MG63 (cell line): ENCODE results near the gene SSTR1. TPM values are rescaled to one million over a fixed set of nuclear protein-coding genes. Genes with fewer than 3 reads are reported as not detected.
A peak's percentile ranks its signal among the peaks of the same experiment; 100 is the strongest.

ENCODE experiments used
- DNase-seq: peaks from one replicate; pipeline ENCODE4 v3.0.0-alpha.2; 2020
- H3K27me3 ChIP-seq: fragments of 250-450 bp; sonication (Bioruptor Pico); 2 replicates; pipeline ENCODE4 v1.5.1; 2020; ENCODE audit warnings: mild to moderate bottlenecking, moderate library complexity
- H3K36me3 ChIP-seq: fragments of 250-450 bp; sonication (Bioruptor Pico); 2 replicates; pipeline ENCODE4 v1.5.1; 2020; ENCODE audit warnings: mild to moderate bottlenecking, moderate library complexity
- H3K4me3 ChIP-seq: fragments of 250-450 bp; sonication (Bioruptor Pico); 2 replicates; pipeline ENCODE4 v1.5.1; 2020; ENCODE audit warnings: mild to moderate bottlenecking, moderate library complexity
- H3K9me3 ChIP-seq: fragments of 250-450 bp; sonication (Bioruptor Pico); 2 replicates; pipeline ENCODE4 v1.5.1; 2020; ENCODE audit warnings: mild to moderate bottlenecking, moderate library complexity
- total RNA-seq: library from RNA; depleted of rRNA; stranded (reverse); fragments of >200 nt; shearing (Covaris generic); gene quantifications from 2 replicates; pipeline ENCODE4 v1.2.3, GENCODE V29; 2014; ENCODE audit warnings: low replicate concordance

Gene SSTR1
- total RNA-seq, 1 experiment from 2014 or later = 0.92 TPM

- Histone ChIP-seq H3K36me3 (no peaks in the 10 kb centered on the region), H3K27me3 (no peaks in the 10 kb centered on the region), H3K4me3 (no peak overlapping the region), H3K9me3 (no peaks in the 10 kb centered on the region)
- DNase-seq = no peak
Observed at GRCh38 chr14:38198425-38198824, 9.3 kb upstream of the SSTR1 start.

- no peaks in the 10 kb centered on the region for H3K36me3 ChIP-seq
- no peak overlapping the region for H3K4me3 ChIP-seq
- no peaks in the 10 kb centered on the region for H3K27me3 ChIP-seq
- no peaks in the 10 kb centered on the region for H3K9me3 ChIP-seq
- no peak for DNase-seq
Observed at GRCh38 chr14:38199076-38199475, 8.6 kb upstream of the SSTR1 start.

DNA sequence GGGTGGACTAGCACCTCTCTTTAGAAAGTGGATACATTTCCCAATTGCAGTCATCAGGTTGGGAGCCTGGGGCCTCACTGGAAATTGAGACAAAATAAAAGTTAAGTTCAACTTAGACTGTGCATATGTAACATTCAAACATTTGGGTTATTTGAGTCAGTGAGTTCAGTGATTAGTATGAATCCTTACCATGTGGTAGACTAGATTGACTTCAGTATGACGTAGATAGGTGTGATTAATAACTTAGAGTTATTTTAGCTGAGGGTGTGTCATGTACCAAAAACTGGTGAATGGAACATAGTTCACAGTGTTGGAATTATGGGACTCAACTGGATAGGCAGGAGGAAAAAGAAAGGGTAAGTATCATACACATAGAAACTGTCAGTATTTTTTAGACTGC is 8.0 kb upstream of the SSTR1 start:
- no peak for DNase-seq
- Histone ChIP-seq H3K36me3 (no peaks in the 10 kb centered on the region), H3K27me3 (no peaks in the 10 kb centered on the region), H3K9me3 (no peaks in the 10 kb centered on the region), H3K4me3 (no peak overlapping the region)

DNA sequence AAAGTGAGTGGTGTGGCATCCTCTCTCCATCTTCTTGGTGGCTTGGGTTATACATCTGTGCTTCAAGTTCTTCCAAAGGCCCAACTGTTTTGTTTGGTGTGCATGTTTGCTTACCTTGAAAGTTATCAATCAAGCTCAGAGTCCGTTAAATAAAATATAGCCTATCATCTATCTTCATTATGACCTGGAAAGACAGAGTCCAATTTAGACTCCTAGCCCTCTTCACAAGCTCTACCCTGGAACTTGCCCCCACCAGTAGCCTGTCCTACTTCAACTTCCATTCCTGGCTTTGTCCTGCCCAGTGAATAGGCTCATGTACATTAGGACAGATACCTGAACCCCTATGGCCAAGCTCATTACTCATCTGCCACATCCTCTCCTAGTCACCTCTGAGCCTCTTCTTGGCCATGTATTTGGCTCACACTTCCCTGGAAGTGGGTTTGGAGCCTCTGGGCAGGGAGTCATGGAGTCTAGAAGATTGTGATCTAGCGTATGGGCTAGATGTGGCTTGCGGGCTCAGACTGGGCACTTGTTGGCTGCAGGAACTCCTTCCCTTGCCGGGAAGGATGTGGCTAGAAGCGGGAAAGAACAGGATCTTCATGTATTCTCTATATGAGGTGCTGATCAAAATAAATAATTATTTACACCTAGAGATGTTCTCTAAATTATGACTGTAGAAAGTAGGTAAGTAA is 6.4 kb upstream of the SSTR1 start:
- Histone ChIP-seq H3K36me3 (no peaks in the 10 kb centered on the region), H3K4me3 (no peak overlapping the region), H3K27me3 (no peaks in the 10 kb centered on the region), H3K9me3 (no peaks in the 10 kb centered on the region)
- DNase-seq = no peak

DNA sequence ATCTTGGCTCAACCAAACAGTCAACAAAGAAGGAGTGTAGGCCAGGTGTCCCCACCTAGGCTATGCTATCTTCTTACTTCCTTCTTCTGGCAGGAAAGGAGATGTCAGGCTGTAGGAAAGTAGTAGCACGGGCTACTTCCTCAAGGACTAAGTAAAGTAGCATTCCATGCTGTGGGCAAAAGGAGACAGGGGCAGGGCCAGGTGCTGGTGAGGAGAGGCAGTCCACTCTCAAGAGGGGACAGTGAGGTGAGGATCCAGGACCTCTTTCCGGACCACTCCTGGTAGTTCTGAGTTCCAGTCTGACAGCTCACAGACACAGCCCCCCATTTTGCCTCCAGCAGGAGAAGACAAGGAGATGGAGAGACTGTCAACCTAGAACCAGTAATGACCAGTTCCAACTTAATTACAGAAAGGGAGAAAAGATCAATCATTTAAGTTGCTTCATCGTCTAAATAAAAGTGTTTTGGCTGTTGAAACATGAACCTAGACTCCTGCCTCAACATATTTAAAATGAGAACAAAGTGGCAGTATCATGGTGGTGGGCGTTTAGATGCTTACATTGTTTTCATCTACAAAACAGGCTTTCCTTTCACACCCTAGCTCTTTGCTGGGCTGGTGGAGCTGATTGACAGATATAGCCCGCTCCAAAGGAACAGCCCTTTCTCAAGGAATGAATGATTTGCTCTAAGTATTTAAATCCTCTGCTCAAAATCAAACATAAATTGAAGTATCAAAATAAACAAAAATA is 5.1 kb upstream of the SSTR1 start:
- Histone ChIP-seq H3K9me3 (no peaks in the 10 kb centered on the region), H3K27me3 (no peaks in the 10 kb centered on the region), H3K36me3 (no peaks in the 10 kb centered on the region), H3K4me3 (no peak overlapping the region)
- no peak for DNase-seq

- no peak overlapping the region for H3K4me3 ChIP-seq
- H3K9me3 ChIP-seq = no peaks in the 10 kb centered on the region
- no peaks in the 10 kb centered on the region for H3K27me3 ChIP-seq
- H3K36me3 ChIP-seq = no peaks in the 10 kb centered on the region
- no peak for DNase-seq
Observed at GRCh38 chr14:38203929-38204718, 3.6 kb upstream of the SSTR1 start.

- Histone ChIP-seq H3K36me3 (no peaks in the 10 kb centered on the region), H3K27me3 (no peaks in the 10 kb centered on the region), H3K9me3 (no peaks in the 10 kb centered on the region), H3K4me3 (no peak overlapping the region)
- no peak for DNase-seq
Observed at GRCh38 chr14:38204719-38205115, 3.0 kb upstream of the SSTR1 start.

DNA sequence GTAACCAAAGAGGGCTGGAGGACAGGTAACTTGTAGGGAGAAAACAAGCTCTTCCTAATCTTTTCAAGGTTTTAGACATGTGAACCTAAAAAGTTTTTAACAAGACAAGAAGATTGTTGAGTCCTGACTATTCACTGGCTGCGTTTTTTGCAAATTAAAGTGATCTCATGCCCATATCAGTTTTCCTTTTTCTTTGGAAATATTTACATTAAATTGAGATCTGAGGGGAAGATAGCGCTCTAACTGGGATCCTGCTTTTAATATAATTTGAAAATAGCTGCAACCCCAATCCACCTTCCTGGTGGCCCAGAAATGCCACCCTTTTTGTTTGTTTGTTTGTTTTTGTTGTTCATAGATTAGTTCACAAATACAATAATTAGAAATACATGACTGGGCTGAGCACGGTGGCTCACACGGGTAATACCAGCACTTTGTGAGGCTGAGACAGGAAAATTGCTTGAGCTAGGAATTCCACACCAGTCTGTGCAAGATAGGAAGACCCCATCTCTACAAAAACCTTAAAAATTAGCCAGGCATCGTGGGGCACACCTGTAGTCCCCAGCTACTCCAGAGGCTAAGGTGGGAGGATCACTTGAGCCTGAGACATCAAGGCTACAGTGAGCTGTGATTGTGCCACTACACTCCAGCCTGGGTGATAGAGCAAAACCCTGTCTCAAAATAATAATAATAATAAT is 2.4 kb upstream of the SSTR1 start:
- no peaks in the 10 kb centered on the region for H3K36me3 ChIP-seq
- H3K27me3 ChIP-seq = no peaks in the 10 kb centered on the region
- DNase-seq = no peak
- no peak overlapping the region for H3K4me3 ChIP-seq
- no peaks in the 10 kb centered on the region for H3K9me3 ChIP-seq

DNA sequence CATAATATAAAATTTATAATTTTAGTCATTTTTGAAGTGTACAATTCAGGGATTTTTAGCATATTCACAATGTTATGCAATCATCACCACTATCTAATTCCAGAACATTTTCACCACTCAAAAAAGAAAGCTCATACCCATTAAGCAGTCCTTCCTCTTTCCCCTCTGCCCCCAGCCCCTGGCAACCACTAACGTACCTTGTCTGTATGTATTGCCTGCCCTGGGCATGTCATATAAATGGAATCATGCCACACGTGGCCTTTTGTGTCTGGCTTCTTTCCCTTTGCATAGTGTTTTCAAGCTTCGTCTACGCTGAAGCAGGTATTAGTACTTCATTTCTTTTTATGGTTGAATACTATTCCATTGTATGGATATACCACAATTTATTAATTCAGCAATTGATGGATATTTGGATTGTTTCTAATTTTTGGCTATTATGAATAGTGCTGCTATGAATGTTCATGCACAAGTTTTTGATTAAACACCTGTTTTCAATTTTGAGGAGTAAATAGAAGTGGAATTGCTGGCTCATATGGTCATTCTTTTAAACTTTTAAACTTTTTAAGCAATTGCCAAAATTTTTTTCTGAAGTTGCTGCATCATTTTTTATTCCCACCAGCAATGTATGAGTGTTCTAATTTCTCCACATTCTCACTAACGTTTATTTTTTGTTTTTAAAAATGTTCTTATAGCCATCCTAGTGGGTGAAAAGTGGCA is 1.6 kb upstream of the SSTR1 start:
- Histone ChIP-seq H3K36me3 (no peaks in the 10 kb centered on the region), H3K27me3 (no peaks in the 10 kb centered on the region), H3K9me3 (no peaks in the 10 kb centered on the region), H3K4me3 (no peak overlapping the region)
- no peak for DNase-seq

DNA sequence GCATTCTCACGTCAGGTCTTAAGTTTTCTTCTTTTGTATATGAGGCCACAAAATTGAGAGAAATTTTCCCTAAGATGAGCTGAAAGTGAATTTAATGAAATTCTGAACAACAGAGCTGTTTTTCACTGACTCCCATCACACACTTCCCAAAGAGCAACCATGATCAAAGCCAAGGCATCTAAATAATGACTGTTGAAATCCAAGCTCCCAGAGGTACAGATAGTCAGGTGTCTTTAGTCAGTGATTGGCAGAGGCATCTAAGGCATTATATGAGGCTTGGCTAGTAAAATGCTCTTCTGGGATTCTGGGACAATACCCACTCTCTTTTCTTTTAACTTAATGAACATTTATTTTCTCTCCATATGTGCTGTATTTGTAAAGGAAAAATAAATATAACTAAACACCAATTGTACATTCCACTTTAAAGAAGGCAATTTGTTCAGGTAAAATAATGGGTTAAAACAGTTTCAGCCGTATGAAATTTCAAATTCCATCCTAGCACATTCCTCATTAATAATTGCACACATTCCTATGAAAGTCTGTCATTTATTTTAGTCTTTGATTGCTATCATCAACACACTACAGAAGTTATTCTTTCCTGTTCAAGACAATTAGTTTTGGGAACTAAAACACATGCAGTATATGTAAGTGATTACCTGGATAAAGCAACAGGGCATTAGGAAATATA is 871 bp upstream of the SSTR1 start:
- no peak for DNase-seq
- no peaks in the 10 kb centered on the region for H3K27me3 ChIP-seq
- H3K36me3 ChIP-seq = no peaks in the 10 kb centered on the region
- H3K4me3 ChIP-seq = no peak overlapping the region
- H3K9me3 ChIP-seq = no peaks in the 10 kb centered on the region

DNA sequence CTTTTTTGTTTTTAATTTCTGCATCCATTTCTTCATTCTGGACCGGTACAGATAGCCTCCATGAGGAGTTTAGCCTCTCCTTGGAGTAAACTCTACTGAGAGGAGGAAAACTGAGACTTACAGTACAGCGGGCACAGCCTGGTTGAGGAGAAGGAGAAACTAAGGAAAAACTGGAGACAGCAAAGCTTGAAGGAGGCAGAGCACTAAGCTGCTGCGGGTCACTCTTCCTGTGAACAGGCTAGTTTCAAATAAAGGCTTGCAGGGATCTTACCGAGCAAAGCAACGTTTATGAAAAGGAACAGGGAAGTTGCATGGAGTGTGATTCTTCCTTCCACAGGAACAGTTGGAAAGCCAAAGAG is 348 bp upstream of the SSTR1 start:
- no peaks in the 10 kb centered on the region for H3K36me3 ChIP-seq
- DNase-seq = no peak

GRCh38 chr14:38208618-38209562 is 1.2 kb downstream of the SSTR1 start:
- Histone ChIP-seq H3K27me3 (no peaks in the 10 kb centered on the region), H3K9me3 (no peaks in the 10 kb centered on the region), H3K36me3 (no peaks in the 10 kb centered on the region), H3K4me3 (peak overlapping the region; percentile 34)
- peak; percentile 58 for DNase-seq

More for the DNA sequence above, 348 bp upstream of the SSTR1 start:
- Histone ChIP-seq H3K9me3 (no peaks in the 10 kb centered on the region), H3K4me3 (no peak overlapping the region), H3K27me3 (no peaks in the 10 kb centered on the region)

DNA sequence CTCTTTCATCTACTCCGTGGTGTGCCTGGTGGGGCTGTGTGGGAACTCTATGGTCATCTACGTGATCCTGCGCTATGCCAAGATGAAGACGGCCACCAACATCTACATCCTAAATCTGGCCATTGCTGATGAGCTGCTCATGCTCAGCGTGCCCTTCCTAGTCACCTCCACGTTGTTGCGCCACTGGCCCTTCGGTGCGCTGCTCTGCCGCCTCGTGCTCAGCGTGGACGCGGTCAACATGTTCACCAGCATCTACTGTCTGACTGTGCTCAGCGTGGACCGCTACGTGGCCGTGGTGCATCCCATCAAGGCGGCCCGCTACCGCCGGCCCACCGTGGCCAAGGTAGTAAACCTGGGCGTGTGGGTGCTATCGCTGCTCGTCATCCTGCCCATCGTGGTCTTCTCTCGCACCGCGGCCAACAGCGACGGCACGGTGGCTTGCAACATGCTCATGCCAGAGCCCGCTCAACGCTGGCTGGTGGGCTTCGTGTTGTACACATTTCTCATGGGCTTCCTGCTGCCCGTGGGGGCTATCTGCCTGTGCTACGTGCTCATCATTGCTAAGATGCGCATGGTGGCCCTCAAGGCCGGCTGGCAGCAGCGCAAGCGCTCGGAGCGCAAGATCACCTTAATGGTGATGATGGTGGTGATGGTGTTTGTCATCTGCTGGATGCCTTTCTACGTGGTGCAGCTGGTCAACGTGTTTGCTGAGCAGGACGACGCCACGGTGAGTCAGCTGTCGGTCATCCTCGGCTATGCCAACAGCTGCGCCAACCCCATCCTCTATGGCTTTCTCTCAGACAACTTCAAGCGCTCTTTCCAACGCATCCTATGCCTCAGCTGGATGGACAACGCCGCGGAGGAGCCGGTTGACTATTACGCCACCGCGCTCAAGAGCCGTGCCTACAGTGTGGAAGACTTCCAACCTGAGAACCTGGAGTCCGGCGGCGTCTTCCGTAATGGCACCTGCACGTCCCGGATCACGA is 2.2 kb downstream of the SSTR1 start:
- peak; percentile 81 for DNase-seq
- H3K4me3 ChIP-seq = peak overlapping the region; percentile 36
- no peaks in the 10 kb centered on the region for H3K27me3 ChIP-seq
- H3K9me3 ChIP-seq = no peaks in the 10 kb centered on the region
- H3K36me3 ChIP-seq = no peaks in the 10 kb centered on the region

DNA sequence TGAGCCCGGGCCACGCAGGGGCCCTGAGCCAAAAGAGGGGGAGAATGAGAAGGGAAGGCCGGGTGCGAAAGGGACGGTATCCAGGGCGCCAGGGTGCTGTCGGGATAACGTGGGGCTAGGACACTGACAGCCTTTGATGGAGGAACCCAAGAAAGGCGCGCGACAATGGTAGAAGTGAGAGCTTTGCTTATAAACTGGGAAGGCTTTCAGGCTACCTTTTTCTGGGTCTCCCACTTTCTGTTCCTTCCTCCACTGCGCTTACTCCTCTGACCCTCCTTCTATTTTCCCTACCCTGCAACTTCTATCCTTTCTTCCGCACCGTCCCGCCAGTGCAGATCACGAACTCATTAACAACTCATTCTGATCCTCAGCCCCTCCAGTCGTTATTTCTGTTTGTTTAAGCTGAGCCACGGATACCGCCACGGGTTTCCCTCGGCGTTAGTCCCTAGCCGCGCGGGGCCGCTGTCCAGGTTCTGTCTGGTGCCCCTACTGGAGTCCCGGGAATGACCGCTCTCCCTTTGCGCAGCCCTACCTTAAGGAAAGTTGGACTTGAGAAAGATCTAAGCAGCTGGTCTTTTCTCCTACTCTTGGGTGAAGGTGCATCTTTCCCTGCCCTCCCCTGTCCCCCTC is 3.0 kb downstream of the SSTR1 start:
- DNase-seq = peak; percentile 41
- Histone ChIP-seq H3K4me3 (peak overlapping the region; percentile 36), H3K36me3 (no peaks in the 10 kb centered on the region), H3K9me3 (no peaks in the 10 kb centered on the region), H3K27me3 (no peaks in the 10 kb centered on the region)
